Liver (tissue), 9 donors: ENCODE results near the gene SPECC1L. TPM values are rescaled to one million over a fixed set of nuclear protein-coding genes. Genes with fewer than 3 reads are reported as not detected.

Experiments used
- DNase-seq: peaks from one replicate; pipeline ENCODE4 v3.0.0-alpha.2; 2017; ENCODE audit warnings: low spot score
- H3K27ac ChIP-seq, 2 donors: one replicate each; pipeline ENCODE4 v1.7.0; 2013; ENCODE audit warnings: inconsistent platforms in 2 of 2, low read length in 2 of 2, control low read depth in 1 of 2, low read depth in 1 of 2, mild to moderate bottlenecking in 1 of 2
- H3K27me3 ChIP-seq, 4 donors: one replicate each; pipeline versions ENCODE4 v1.6.1 to v1.7.0; 2013; ENCODE audit warnings: low read length in 3 of 4, inconsistent platforms in 1 of 4, mild to moderate bottlenecking in 1 of 4, moderate library complexity in 1 of 4; ENCODE audit not compliant: control insufficient read depth in 4 of 4, insufficient read depth in 4 of 4
- H3K36me3 ChIP-seq, 4 donors: one replicate each; pipeline versions ENCODE4 v1.6.1 to v1.7.0; 2013; ENCODE audit warnings: low read length in 3 of 4, mild to moderate bottlenecking in 3 of 4, low read depth in 1 of 4, moderate library complexity in 1 of 4; ENCODE audit not compliant: control insufficient read depth in 4 of 4, insufficient read depth in 3 of 4
- H3K4me1 ChIP-seq, 4 donors: one replicate each; pipeline versions ENCODE4 v1.6.1 to v1.7.0; 2013; ENCODE audit warnings: low read length in 3 of 4, mild to moderate bottlenecking in 3 of 4, moderate library complexity in 1 of 4; ENCODE audit not compliant: control insufficient read depth in 4 of 4, insufficient read depth in 4 of 4
- H3K4me3 ChIP-seq, 3 donors: one replicate each; pipeline versions ENCODE4 v1.6.1 to v1.7.0; 2013; ENCODE audit warnings: low read length in 3 of 3, control low read depth in 1 of 3, low read depth in 1 of 3, mild to moderate bottlenecking in 1 of 3
- H3K9ac ChIP-seq, 2 donors: one replicate each; pipeline ENCODE4 v1.7.0; 2013; ENCODE audit warnings: low read length in 2 of 2, mild to moderate bottlenecking in 2 of 2, moderate library complexity in 2 of 2, control low read depth in 1 of 2, low read depth in 1 of 2
- H3K9me3 ChIP-seq, 4 donors: one replicate each; pipeline versions ENCODE4 v1.6.1 to v1.7.0; 2013; ENCODE audit warnings: low read length in 3 of 4; ENCODE audit not compliant: control insufficient read depth in 4 of 4
- ATF3 ChIP-seq: IDR thresholded peaks from 2 replicates; pipeline ENCODE4 v1.6.1; 2016; ENCODE audit warnings: antibody characterized with exemption
- CTCF ChIP-seq: fragments of 150-350 bp; IDR thresholded peaks from 2 replicates; pipeline ENCODE4 v1.5.1; 2017; ENCODE audit warnings: improper control_type of control experiment, low read depth, low read length; ENCODE audit not compliant: missing input control
- EGR1 ChIP-seq, 2 donors: IDR thresholded peaks; 2 replicates each; pipeline ENCODE4 v1.6.1; 2016 to 2018; ENCODE audit warnings: antibody characterized with exemption in 2 of 2, low read depth in 2 of 2
- FOXA1 ChIP-seq: IDR thresholded peaks from 2 replicates; pipeline ENCODE4 v1.6.1; 2016; ENCODE audit warnings: antibody characterized with exemption
- FOXA2 ChIP-seq: IDR thresholded peaks from 2 replicates; pipeline ENCODE4 v1.6.1; 2016; ENCODE audit warnings: antibody characterized with exemption
- GABPA ChIP-seq, 2 donors: IDR thresholded peaks in 1 of 2; conservative IDR thresholded peaks in 1 of 2; 2 replicates each; pipeline ENCODE4 v1.6.1; 2016; ENCODE audit warnings: antibody characterized with exemption in 2 of 2, mild to moderate bottlenecking in 1 of 2, moderate library complexity in 1 of 2
- HNF4A ChIP-seq, 2 donors: conservative IDR thresholded peaks; 2 replicates each; pipeline ENCODE4 v1.6.1; 2016; ENCODE audit warnings: antibody characterized with exemption in 2 of 2, mild to moderate bottlenecking in 2 of 2
- HNF4G ChIP-seq: IDR thresholded peaks from 2 replicates; pipeline ENCODE4 v1.6.1; 2016; ENCODE audit warnings: antibody characterized with exemption
- JUND ChIP-seq, 2 donors: IDR thresholded peaks; 2 replicates each; pipeline ENCODE4 v1.6.1; 2016; ENCODE audit warnings: antibody characterized with exemption in 2 of 2
- MAX ChIP-seq: IDR thresholded peaks from 2 replicates; pipeline ENCODE4 v1.6.1; 2016; ENCODE audit warnings: antibody characterized with exemption
- NR2F2 ChIP-seq: IDR thresholded peaks from 2 replicates; pipeline ENCODE4 v1.6.1; 2016; ENCODE audit warnings: antibody characterized with exemption
- RAD21 ChIP-seq, 2 donors: IDR thresholded peaks; 2 replicates each; pipeline ENCODE4 v1.6.1; 2016; ENCODE audit warnings: antibody characterized with exemption in 2 of 2, mild to moderate bottlenecking in 2 of 2
- REST ChIP-seq: IDR thresholded peaks from 2 replicates; pipeline ENCODE4 v1.6.1; 2016; ENCODE audit warnings: antibody characterized with exemption, mild to moderate bottlenecking
- RXRA ChIP-seq, 2 donors: IDR thresholded peaks; 2 replicates each; pipeline ENCODE4 v1.6.1; 2017 to 2018; ENCODE audit warnings: antibody characterized with exemption in 2 of 2, mild to moderate bottlenecking in 1 of 2
- SP1 ChIP-seq: IDR thresholded peaks from 2 replicates; pipeline ENCODE4 v1.6.1; 2018; ENCODE audit warnings: antibody characterized with exemption, mild to moderate bottlenecking
- TAF1 ChIP-seq: conservative IDR thresholded peaks from 2 replicates; pipeline ENCODE4 v1.6.1; 2016; ENCODE audit warnings: antibody characterized with exemption, mild to moderate bottlenecking
- YY1 ChIP-seq: IDR thresholded peaks from 2 replicates; pipeline ENCODE4 v1.6.1; 2016; ENCODE audit warnings: antibody characterized with exemption, mild to moderate bottlenecking
- ZBTB33 ChIP-seq: IDR thresholded peaks from 2 replicates; pipeline ENCODE4 v1.6.1; 2016; ENCODE audit warnings: antibody characterized with exemption
- WGBS: extraction: QIAGEN DNeasy Blood & Tissue Kit; methylation state at CpG from one replicate; pipeline ENCODE4 v1.1.7; 2013; 5-methylcytosine and 5-hydroxymethylcytosine counted together
- polyA plus RNA-seq, 2 donors: library from polyadenylated mRNA; stranded (reverse) in 1 of 2; unstranded in 1 of 2; fragments of 200-250 nt in 1 of 2; fragments of >200 nt in 1 of 2; fragmentation: Nextera tagmentation in 1 of 2; extraction: Ambion mirVana in 1 of 2; gene quantifications; one replicate each; pipeline versions ENCODE4 v1.2.1 to v1.2.3, GENCODE V29; 2013 to 2015
- total RNA-seq, 2 donors: library from RNA; depleted of rRNA; stranded (reverse); fragments of >200 nt; gene quantifications; one replicate each; pipeline ENCODE4 v1.2.3, GENCODE V29; 2014
- donor health status: healthy.
- donor health status: healthy.
- donor health status: healthy.
- donor health status: healthy.
- donor health status: healthy.

The SPECC1L gene
- total and polyA plus RNA-seq, 4 donors, result 5.4 to 22.3 (median 12.3) TPM

- no peak overlapping the region for H3K9ac ChIP-seq
- peaks cover 7 to 23% (median 19%) of the 10 kb centered on the region in 4 donors for H3K4me1 ChIP-seq
- H3K27ac ChIP-seq, result no peak overlapping the region
- TF ChIP-seq NR2F2, result no peak
- TF ChIP-seq EGR1 (IDR thresholded peaks at IDR 0.05; ENCODE audit: low read depth in 2 of 2), result no peak
- TF ChIP-seq YY1, result no peak
- no peak for TF ChIP-seq GABPA (IDR thresholded peaks at IDR 0.05 in 1 of 2, conservative IDR thresholded peaks at IDR 0.05 in 1 of 2)
- no peak for TF ChIP-seq ZBTB33
- no peak for TF ChIP-seq RXRA (IDR thresholded peaks at IDR 0.05)
- no peak for TF ChIP-seq CTCF
- no peak for TF ChIP-seq TAF1
- TF ChIP-seq HNF4G, result no peak
- TF ChIP-seq ATF3, result no peak
- H3K27me3 ChIP-seq, result no peaks in the 10 kb centered on the region
- H3K36me3 ChIP-seq, result no peaks in the 10 kb centered on the region
- DNase-seq, result no peak
- H3K4me3 ChIP-seq, result no peak overlapping the region
- 89% methylated on average over 2 of the region's 2 CpGs for WGBS
- H3K9me3 ChIP-seq, result no peaks in the 10 kb centered on the region
Measured at GRCh38 chr22:24284747-24285203, 14.1 kb downstream of the SPECC1L start.

GRCh38 chr22:24285245-24285644 lies 14.6 kb downstream of the SPECC1L start:
- 81% methylated on average over 4 of the region's 4 CpGs for WGBS
- no peak overlapping the region for H3K9ac ChIP-seq
- no peak for DNase-seq
- H3K9me3 ChIP-seq, result no peaks in the 10 kb centered on the region
- H3K27ac ChIP-seq, result peak overlapping the region in 1 of 2 donors; percentile 50
- TF ChIP-seq JUND (IDR thresholded peaks at IDR 0.05) (no peak), FOXA1 (no peak), HNF4G (no peak), TAF1 (no peak), GABPA (IDR thresholded peaks at IDR 0.05 in 1 of 2, conservative IDR thresholded peaks at IDR 0.05 in 1 of 2) (no peak), FOXA2 (no peak), RAD21 (IDR thresholded peaks at IDR 0.05) (no peak), CTCF (no peak), REST (no peak), EGR1 (IDR thresholded peaks at IDR 0.05; ENCODE audit: low read depth in 2 of 2) (no peak), ZBTB33 (no peak), NR2F2 (no peak), HNF4A (conservative IDR thresholded peaks at IDR 0.05) (no peak), RXRA (IDR thresholded peaks at IDR 0.05) (no peak), ATF3 (no peak), SP1 (no peak), YY1 (no peak), MAX (no peak)
- no peaks in the 10 kb centered on the region for H3K27me3 ChIP-seq
- no peaks in the 10 kb centered on the region for H3K36me3 ChIP-seq
- peaks cover 9 to 27% (median 23%) of the 10 kb centered on the region in 4 donors for H3K4me1 ChIP-seq
- H3K4me3 ChIP-seq, result no peak overlapping the region
